H9 (cell line): ENCODE data around the gene CREB5. TPM values are rescaled to one million over a fixed set of nuclear protein-coding genes. Genes with fewer than 3 reads are reported as not detected.

ENCODE experiments used
- DNase-seq: peaks from one replicate; pipeline ENCODE4 v3.0.0-alpha.2; 2017
- H2AFZ ChIP-seq: one replicate; pipeline ENCODE4 v1.6.1; 2013; ENCODE audit warnings: mild to moderate bottlenecking, low read length, control low read depth, moderate library complexity
- H2AK5ac ChIP-seq: 2 replicates; pipeline ENCODE4 v1.6.1; 2013; ENCODE audit warnings: low read length, control low read depth, mixed read lengths; ENCODE audit not compliant: insufficient read length
- H2BK120ac ChIP-seq: one replicate; pipeline ENCODE4 v1.6.1; 2013; ENCODE audit warnings: low read depth, mild to moderate bottlenecking, low read length, control low read depth, inconsistent platforms; ENCODE audit not compliant: poor library complexity, severe bottlenecking
- H2BK12ac ChIP-seq: 2 replicates; pipeline ENCODE4 v1.6.1; 2013; ENCODE audit warnings: low read length, control low read depth, mixed read lengths, low read depth; ENCODE audit not compliant: insufficient read length
- H2BK15ac ChIP-seq: 2 replicates; pipeline ENCODE4 v1.6.1; 2013; ENCODE audit warnings: low read depth, low read length, control low read depth
- H2BK20ac ChIP-seq: one replicate; pipeline ENCODE4 v1.6.1; 2013; ENCODE audit warnings: low read depth, mild to moderate bottlenecking, low read length, control low read depth, inconsistent platforms; ENCODE audit not compliant: poor library complexity, severe bottlenecking
- H2BK5ac ChIP-seq: 2 replicates; pipeline ENCODE4 v1.6.1; 2013; ENCODE audit warnings: low read length, control low read depth, mixed read lengths; ENCODE audit not compliant: insufficient read length
- H3K14ac ChIP-seq: 2 replicates; pipeline ENCODE4 v1.6.1; 2013; ENCODE audit warnings: low read length, control low read depth; ENCODE audit not compliant: insufficient read depth
- H3K18ac ChIP-seq: 2 replicates; pipeline ENCODE4 v1.6.1; 2013; ENCODE audit warnings: low read depth, mild to moderate bottlenecking, mixed read lengths, low read length, control low read depth; ENCODE audit not compliant: insufficient read length
- H3K23ac ChIP-seq: 2 replicates; pipeline ENCODE4 v1.6.1; 2013; ENCODE audit warnings: low read length, control low read depth, mixed read lengths, low read depth; ENCODE audit not compliant: insufficient read length
- H3K23me2 ChIP-seq: 2 replicates; pipeline ENCODE4 v1.6.1; 2013; ENCODE audit warnings: low read depth, mild to moderate bottlenecking, mixed read lengths, low read length, control low read depth; ENCODE audit not compliant: insufficient read length, poor library complexity, severe bottlenecking
- H3K27ac ChIP-seq: 2 replicates; pipeline ENCODE4 v1.5.1; 2013; ENCODE audit warnings: low read length, control low read depth, mixed read lengths, low read depth; ENCODE audit not compliant: insufficient read length
- H3K27me3 ChIP-seq: 2 replicates; pipeline ENCODE4 v1.6.1; 2013; ENCODE audit warnings: low read length, control low read depth, inconsistent platforms; ENCODE audit not compliant: insufficient read depth
- H3K4ac ChIP-seq: 2 replicates; pipeline ENCODE4 v1.6.1; 2013; ENCODE audit warnings: low read depth, mild to moderate bottlenecking, control low read depth, inconsistent platforms, low read length, moderate library complexity
- H3K4me1 ChIP-seq: 2 replicates; pipeline ENCODE4 v1.6.1; 2013; ENCODE audit warnings: low read length, control low read depth, inconsistent platforms; ENCODE audit not compliant: insufficient read depth
- H3K4me2 ChIP-seq: 2 replicates; pipeline ENCODE4 v1.6.1; 2013; ENCODE audit warnings: low read length, control low read depth, mixed read lengths; ENCODE audit not compliant: insufficient read length, insufficient read depth
- H3K56ac ChIP-seq: 2 replicates; pipeline ENCODE4 v1.6.1; 2013; ENCODE audit warnings: low read depth, mild to moderate bottlenecking, mixed read lengths, low read length, control low read depth; ENCODE audit not compliant: insufficient read length
- H3K79me1 ChIP-seq: 2 replicates; pipeline ENCODE4 v1.6.1; 2013; ENCODE audit warnings: low read depth, mild to moderate bottlenecking, moderate library complexity, low read length, control low read depth, inconsistent platforms; ENCODE audit not compliant: insufficient read depth, poor library complexity, severe bottlenecking
- H3K79me2 ChIP-seq: 2 replicates; pipeline ENCODE4 v1.6.1; 2013; ENCODE audit warnings: low read length, control low read depth, inconsistent platforms; ENCODE audit not compliant: insufficient read depth
- H3K9ac ChIP-seq: 2 replicates; pipeline ENCODE4 v1.6.1; 2013; ENCODE audit warnings: low read length, control low read depth, mixed read lengths; ENCODE audit not compliant: insufficient read length; ENCODE audit errors: extremely low read depth
- H3K9me3 ChIP-seq: one replicate; pipeline ENCODE4 v1.6.1; 2013; ENCODE audit warnings: low read depth, low read length, inconsistent platforms; ENCODE audit not compliant: control insufficient read depth
- H3T11ph ChIP-seq: one replicate; pipeline ENCODE4 v1.6.1; 2013; ENCODE audit warnings: mild to moderate bottlenecking, low read length, control low read depth, inconsistent platforms
- H4K20me1 ChIP-seq: one replicate; pipeline ENCODE4 v1.6.1; 2013; ENCODE audit not compliant: control insufficient read depth, insufficient read length, insufficient read depth
- H4K5ac ChIP-seq: 2 replicates; pipeline ENCODE4 v1.6.1; 2013; ENCODE audit warnings: low read depth, mild to moderate bottlenecking, mixed read lengths, low read length, control low read depth; ENCODE audit not compliant: insufficient read length
- H4K8ac ChIP-seq: replicated peaks from 2 replicates; pipeline ENCODE4 v1.6.1; 2013; ENCODE audit warnings: low read length, control low read depth, mixed read lengths, low read depth; ENCODE audit not compliant: insufficient read length
- H4K91ac ChIP-seq: 2 replicates; pipeline ENCODE4 v1.6.1; 2013; ENCODE audit warnings: low read depth, mild to moderate bottlenecking, moderate library complexity, mixed read lengths, low read length, control low read depth; ENCODE audit not compliant: insufficient read length
- H3K27ac Mint-ChIP-seq, 3 experiments: 2 replicates in 2 of 3; 3 replicates in 1 of 3; pipeline ENCODE4 v1.8.0; 2020 to 2021; ENCODE audit warnings: mixed read lengths in 3 of 3, mild to moderate bottlenecking in 1 of 3, moderate library complexity in 1 of 3
- H3K27me3 Mint-ChIP-seq: 2 replicates; pipeline ENCODE4 v1.8.0; 2021; ENCODE audit warnings: low read depth, mild to moderate bottlenecking, moderate library complexity, mixed read lengths
- H3K36me3 Mint-ChIP-seq, 3 experiments: 2 replicates in 2 of 3; 3 replicates in 1 of 3; pipeline ENCODE4 v1.8.0; 2020 to 2021; ENCODE audit warnings: low read depth in 3 of 3, mixed read lengths in 3 of 3; ENCODE audit not compliant: insufficient read depth in 1 of 3
- H3K4me1 Mint-ChIP-seq, 2 experiments: 2 replicates each; pipeline ENCODE4 v1.8.0; 2020; ENCODE audit warnings: mixed read lengths in 2 of 2
- H3K4me3 Mint-ChIP-seq, 2 experiments: 2 replicates in 1 of 2; 3 replicates in 1 of 2; pipeline ENCODE4 v1.8.0; 2020 to 2021; ENCODE audit warnings: mild to moderate bottlenecking in 2 of 2, mixed read lengths in 2 of 2, moderate library complexity in 1 of 2
- H3K9me3 Mint-ChIP-seq, 2 experiments: 2 replicates in 1 of 2; 3 replicates in 1 of 2; pipeline ENCODE4 v1.8.0; 2020; ENCODE audit warnings: mild to moderate bottlenecking in 2 of 2, mixed read lengths in 2 of 2, moderate library complexity in 1 of 2
- WGBS: extraction: QIAGEN DNeasy Blood & Tissue Kit; methylation state at CpG from one replicate; pipeline ENCODE4 v1.1.7; 2013; ENCODE audit warnings: missing lambda C conversion rate, low lambda C conversion rate, mixed read lengths; ENCODE audit not compliant: insufficient read length; ENCODE audit errors: extremely low coverage; 5-methylcytosine and 5-hydroxymethylcytosine counted together
- total RNA-seq: library from RNA; stranded (reverse); gene quantifications from 2 replicates; pipeline ENCODE4 v1.2.1, GENCODE V29; 2021
- TF ChIP-seq, protein P1 (sequence below): fragments of 200-600 bp; sonication (generic); conservative IDR thresholded peaks from 3 replicates; pipeline ENCODE4 v1.8.0; 2021; ENCODE audit warnings: antibody characterized with exemption, mild to moderate bottlenecking

Gene CREB5
- total RNA-seq, 1 experiment from 2014 or later = 4.0 TPM

- Histone ChIP-seq H2BK12ac (no peak overlapping the region), H2BK15ac (no peak overlapping the region), H3K79me2 (no peaks in the 10 kb centered on the region), H3K27me3 (no peaks in the 10 kb centered on the region), H3K79me1 (no peaks in the 10 kb centered on the region), H3K4ac (no peak overlapping the region), H4K91ac (no peak overlapping the region), H3K4me2 (no peak overlapping the region), H3T11ph (no peak overlapping the region), H3K9me3 (no peaks in the 10 kb centered on the region), H2BK5ac (no peak overlapping the region), H3K9ac (no peak overlapping the region), H2AFZ (no peak overlapping the region), H4K5ac (no peak overlapping the region), H3K4me1 (no peaks in the 10 kb centered on the region; the same call in 1 of the 2 replicates), H4K8ac (no peak overlapping the region), H3K56ac (no peak overlapping the region), H2AK5ac (no peak overlapping the region), H3K23me2 (no peaks in the 10 kb centered on the region), H3K27ac (no peak overlapping the region), H3K18ac (no peak overlapping the region), H3K14ac (no peak overlapping the region), H4K20me1 (no peaks in the 10 kb centered on the region), H3K23ac (no peak overlapping the region), H2BK20ac (no peak overlapping the region), H2BK120ac (no peak overlapping the region)
- DNase-seq = no peak
- Mint-ChIP-seq H3K4me3 (no peak overlapping the region), H3K27me3 (no peaks in the 10 kb centered on the region), H3K27ac (no peak overlapping the region), H3K9me3 (no peaks in the 10 kb centered on the region), H3K36me3 (no peaks in the 10 kb centered on the region; a peak in 1 of 7 replicates), H3K4me1 (peaks cover 21 to 25% of the 10 kb centered on the region in 2 experiments)
- TF ChIP-seq, protein P1, sequence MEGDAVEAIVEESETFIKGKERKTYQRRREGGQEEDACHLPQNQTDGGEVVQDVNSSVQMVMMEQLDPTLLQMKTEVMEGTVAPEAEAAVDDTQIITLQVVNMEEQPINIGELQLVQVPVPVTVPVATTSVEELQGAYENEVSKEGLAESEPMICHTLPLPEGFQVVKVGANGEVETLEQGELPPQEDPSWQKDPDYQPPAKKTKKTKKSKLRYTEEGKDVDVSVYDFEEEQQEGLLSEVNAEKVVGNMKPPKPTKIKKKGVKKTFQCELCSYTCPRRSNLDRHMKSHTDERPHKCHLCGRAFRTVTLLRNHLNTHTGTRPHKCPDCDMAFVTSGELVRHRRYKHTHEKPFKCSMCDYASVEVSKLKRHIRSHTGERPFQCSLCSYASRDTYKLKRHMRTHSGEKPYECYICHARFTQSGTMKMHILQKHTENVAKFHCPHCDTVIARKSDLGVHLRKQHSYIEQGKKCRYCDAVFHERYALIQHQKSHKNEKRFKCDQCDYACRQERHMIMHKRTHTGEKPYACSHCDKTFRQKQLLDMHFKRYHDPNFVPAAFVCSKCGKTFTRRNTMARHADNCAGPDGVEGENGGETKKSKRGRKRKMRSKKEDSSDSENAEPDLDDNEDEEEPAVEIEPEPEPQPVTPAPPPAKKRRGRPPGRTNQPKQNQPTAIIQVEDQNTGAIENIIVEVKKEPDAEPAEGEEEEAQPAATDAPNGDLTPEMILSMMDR = no peak
- no CpG with 5 or more reads among the region's 1 CpG for WGBS
Measured at GRCh38 chr7:28706584-28706983, 294.3 kb downstream of the CREB5 start.
